Frontal cortex (tissue), 4 donors: ENCODE data around the gene SLFN14. TPM values are rescaled to one million over a fixed set of nuclear protein-coding genes. Genes with fewer than 3 reads are reported as not detected.
"Not testable (repeated sequence)": the region's sequence is repeated elsewhere in the genome, so short reads cannot be mapped to it uniquely, and the experiment has no call there.

ENCODE experiments used
- DNase-seq, 2 donors: peaks; one replicate each; pipeline ENCODE4 v3.0.0; 2012; ENCODE audit warnings: low spot score in 2 of 2
- FAIRE-seq: peaks from 2 replicates; lab custom pipeline; 2012; peaks lifted over from hg19 to GRCh38; lab: Jason Lieb, UNC
- total RNA-seq: library from RNA; depleted of rRNA; stranded (reverse); fragments of >200 nt; gene quantifications from one replicate; pipeline ENCODE4 v1.2.3, GENCODE V29; 2014
- donor health status: control.
- donor health status: control.
- donor health status: control.

The SLFN14 gene
- total RNA-seq, 1 donor from 2014 or later, result 0.41 TPM

- FAIRE-seq, DNase-seq: not testable (repeated sequence)
Measured at GRCh38 chr17:35563181-35563580, 2.6 kb upstream of the SLFN14 start.

DNA sequence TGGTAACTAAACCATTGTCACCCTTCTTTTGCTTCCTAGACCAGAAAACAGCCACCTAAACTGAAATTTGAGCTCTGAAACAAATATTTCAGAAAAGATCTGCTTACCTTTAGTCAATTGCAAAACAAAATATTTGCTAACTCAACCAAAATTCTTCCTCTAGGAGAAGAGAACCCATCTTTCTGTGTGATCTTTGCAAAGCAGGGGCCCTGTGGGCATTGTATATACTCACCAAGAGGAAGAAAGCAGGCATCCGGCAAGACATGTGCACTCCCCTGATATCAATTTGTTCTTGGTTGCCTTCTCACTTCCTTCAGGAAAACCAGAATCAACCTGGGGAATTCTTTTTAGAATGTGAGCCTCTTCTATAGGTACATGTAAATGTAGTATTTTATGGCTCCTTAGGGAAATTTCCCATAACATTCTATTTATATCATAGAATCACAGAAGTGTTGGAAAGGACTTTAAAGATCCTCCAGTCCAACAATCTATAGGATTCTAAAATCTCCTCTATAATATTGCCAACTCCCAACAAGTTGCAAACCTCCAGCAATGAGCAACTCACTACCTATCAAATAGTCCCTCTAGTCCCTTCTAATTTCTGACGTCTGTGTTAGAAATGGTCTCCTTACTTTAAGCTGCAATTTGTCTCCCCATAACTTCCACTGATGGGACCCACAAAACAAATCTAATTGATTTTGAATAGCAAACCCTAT, 966 bp downstream of the SLFN14 start:
- DNase-seq, result no peak
- no peak for FAIRE-seq

DNA sequence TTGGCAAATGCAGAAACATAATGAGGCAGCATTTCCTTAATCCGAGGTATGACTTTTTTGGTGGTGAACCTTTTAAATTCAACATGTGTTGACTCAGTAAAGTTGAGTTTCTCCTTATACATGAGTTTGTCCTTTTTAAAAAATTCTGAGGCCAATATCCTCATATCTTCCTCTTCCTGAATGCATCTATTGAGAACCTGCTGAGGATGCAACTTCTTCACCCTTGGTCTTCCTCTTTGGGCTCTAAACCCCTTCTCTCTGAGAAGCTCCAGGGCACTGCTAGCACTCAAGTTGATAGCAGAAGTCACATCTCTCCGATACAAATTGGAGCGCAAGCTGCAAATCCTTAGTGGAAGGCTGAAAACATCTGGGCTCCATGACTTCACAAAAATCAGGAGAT, 3.3 kb downstream of the SLFN14 start:
- DNase-seq, result no peak
- FAIRE-seq, result no peak

GRCh38 chr17:35555691-35556090, 4.9 kb downstream of the SLFN14 start:
- FAIRE-seq (no peak), DNase-seq (no peak)

GRCh38 chr17:35554668-35555067, 6.0 kb downstream of the SLFN14 start:
- DNase-seq, result no peak
- no peak for FAIRE-seq

DNA sequence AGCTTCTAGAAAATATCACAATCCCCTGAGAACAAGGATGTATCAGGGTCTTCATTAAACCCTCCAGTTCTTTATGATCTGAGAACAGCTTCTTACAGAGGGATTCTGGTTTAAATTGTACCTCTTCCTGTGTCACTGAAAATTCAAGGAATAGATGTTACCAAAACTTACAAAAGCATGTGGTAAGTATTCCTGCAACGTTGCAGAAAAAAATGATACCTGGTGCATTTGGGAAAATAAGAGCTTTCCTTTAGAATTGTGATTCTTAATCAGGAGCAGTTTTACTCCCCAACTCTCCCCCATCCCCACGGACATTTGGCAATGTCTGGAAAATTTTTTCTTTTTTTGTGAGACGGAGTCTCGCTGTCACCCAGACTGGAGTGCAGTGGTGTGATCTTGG, 7.3 kb downstream of the SLFN14 start:
- no peak for FAIRE-seq

DNA sequence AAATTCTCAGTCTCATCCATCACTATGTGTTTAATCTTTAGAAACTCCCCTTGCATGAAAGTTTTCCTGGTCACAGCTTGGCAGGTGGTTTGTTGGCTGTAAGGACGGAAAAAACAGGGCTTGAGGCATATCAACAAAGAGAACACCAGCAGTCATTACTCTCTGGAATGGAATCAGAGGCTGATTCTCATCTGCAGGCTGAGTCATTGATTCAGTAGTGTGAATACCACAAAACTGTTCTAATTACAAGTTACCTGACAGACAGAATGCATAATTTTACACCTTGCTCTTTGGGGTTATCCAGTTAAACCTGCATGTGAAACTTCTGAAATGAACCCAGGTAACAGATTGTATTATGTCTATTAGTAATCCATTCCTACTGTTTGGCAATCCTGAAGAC, 11.6 kb downstream of the SLFN14 start:
- FAIRE-seq, result no peak
- DNase-seq, result no peak

More for the DNA sequence above, 7.3 kb downstream of the SLFN14 start:
- no peak for DNase-seq

DNA sequence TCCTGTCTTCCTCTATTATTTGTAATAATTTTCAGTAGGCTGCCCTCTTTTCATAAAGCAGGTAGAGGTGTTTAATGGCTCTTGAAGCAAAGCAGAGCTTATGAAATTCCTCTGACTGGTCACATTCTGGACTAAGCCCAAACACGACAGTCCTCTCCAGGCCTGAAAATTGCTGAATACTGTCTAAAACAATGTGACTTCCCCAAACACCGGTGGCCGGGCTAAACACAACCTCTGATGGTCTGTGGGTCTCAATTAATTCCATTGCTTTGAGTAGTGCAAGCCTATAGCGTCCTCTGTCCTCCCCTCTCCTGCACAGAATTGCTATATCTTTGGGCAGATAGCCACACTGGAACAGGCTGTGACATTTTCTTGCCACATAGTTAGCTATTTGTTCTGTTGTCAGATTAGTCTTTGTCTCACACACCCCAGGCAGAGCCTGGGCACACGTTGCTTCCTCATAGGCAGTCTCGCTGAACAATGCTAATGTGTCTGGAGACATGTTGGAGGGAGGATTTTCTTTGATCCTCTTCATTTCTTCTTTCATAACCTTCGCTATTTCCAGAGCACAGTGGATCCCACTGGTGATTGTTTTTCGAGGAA, 12.3 kb downstream of the SLFN14 start:
- FAIRE-seq, result no peak
- no peak for DNase-seq

GRCh38 chr17:35546487-35546886, 14.1 kb downstream of the SLFN14 start:
- DNase-seq (no peak), FAIRE-seq (no peak)

GRCh38 chr17:35545150-35545549, 15.5 kb downstream of the SLFN14 start:
- FAIRE-seq (no peak), DNase-seq (no peak)

GRCh38 chr17:35543856-35544255, 16.8 kb downstream of the SLFN14 start:
- no peak for FAIRE-seq
- no peak for DNase-seq

DNA sequence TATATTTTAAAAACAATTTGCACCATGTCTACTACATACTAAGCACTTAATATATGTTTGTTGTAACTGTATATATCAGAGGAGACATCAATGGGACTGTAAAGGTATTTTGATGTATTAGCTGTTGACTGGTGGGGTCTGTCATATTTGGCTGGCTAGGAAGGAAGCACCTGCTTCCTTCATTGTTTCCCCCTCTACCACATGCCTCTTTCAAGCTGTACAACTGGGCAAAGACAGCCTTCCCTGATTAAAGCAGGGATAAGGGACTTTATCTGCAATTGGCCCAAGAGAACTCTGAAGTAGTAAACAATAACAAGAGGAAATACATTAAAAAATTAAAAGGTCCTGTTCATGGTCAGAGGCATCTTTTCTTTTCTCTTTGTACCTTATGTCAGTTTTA, 17.6 kb downstream of the SLFN14 start:
- FAIRE-seq, result no peak
- no peak for DNase-seq

- FAIRE-seq (no peak), DNase-seq (no peak)
Measured at GRCh38 chr17:35541434-35541833, 19.2 kb downstream of the SLFN14 start.

DNA sequence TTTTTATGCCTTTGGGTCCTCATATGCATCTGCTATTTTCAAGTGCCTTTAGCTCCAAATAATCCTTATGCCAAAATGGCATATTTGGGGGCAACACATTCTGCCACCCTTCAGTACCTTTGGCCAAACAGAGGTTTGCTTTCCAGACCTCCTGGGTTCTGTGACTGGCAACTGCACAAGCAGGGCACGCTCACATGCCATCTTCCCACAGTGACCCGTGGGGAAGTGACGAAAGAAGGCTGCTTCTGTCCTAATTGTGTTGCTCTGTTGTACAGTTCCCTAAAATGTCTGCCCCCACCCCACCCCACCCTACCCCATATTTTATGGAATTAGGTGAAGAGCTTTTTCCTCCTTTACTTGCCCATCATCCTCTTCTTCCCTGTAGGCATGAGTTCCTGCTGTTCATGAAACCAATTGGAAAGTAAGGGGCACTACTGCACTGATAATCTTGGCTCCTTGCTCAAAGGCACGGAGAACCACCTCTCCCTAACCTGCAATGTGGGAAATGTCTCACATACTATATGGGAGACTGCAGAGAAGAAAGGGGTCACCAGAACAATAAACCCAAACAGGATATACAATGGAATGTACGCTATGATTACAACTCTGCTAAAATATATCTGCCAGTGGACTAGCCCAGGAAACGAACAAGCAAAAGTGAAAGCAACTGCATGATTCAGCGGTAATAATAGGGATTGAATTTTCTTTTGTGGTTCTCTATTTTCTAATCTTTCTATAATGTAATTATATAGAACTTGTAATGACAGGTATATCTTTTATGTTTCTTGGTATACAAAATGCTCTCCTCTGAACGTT, 19.8 kb downstream of the SLFN14 start:
- no peak for FAIRE-seq

GRCh38 chr17:35539659-35540026, 21.0 kb downstream of the SLFN14 start:
- DNase-seq (no peak), FAIRE-seq (no peak)

More for the DNA sequence above, 19.8 kb downstream of the SLFN14 start:
- no peak for DNase-seq

GRCh38 chr17:35537601-35538141, 22.9 kb downstream of the SLFN14 start, which contains the start of gene SLFN12L:
TSS of gene SLFN12L (minus strand) at chr17:35537678. CDS start at chr17:35522364, 15,314 bp downstream.
- DNase-seq, result no peak

DNA sequence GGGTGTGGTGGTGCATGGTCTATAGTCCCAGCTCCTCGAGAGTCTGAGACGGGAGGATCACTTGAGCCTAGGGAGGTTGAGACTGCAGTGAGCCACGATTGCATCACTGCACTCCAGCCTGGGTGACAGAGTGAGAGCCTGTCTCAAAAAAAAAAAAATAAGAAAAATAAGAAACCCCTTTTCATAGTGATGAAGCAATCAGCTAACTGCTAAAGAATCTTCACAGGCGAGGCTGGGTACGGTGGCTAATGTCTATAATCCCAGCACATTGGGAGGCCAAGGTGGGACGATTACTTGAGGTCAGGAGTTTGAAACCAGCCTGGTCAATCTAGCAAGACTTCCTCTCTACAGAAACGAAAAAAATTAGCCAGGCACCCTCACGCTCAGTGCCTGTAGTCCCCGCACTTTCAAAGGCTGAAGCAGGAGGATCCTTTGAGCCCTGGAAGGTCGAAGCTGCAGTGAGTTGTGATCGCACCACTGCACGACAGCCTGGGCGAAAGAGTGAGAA, 23.9 kb downstream of the SLFN14 start:
- no peak for DNase-seq
- no peak for FAIRE-seq

More at GRCh38 chr17:35537601-35538141, 22.9 kb downstream of the SLFN14 start, which contains the start of gene SLFN12L:
- no peak for FAIRE-seq

GRCh38 chr17:35535406-35535805, 25.2 kb downstream of the SLFN14 start:
- not testable (repeated sequence) for DNase-seq, FAIRE-seq

DNA sequence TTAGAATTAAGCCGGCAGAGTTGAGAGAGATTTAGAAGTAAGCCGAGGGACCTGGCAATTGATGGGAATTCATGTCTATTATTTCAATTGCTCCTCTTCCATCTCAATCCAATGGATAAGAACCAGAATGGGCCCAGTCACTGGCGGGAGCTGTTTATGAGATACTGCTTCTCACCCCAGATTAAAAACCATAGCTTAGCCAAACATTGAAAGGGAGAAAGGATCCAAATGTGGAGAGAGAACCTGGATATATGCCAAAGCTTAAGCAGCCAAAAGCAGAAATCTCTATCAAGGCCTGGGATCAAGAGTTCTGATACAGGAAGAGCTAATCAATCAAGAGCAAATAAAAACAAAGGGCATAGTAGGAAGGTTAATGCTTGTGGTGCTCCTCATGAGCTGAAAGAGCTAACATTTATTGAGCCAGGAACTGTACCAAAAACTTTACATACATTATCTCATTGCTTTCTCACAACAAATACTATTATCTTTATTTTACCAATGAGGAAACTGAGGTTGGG, 26.0 kb downstream of the SLFN14 start:
- FAIRE-seq (no peak), DNase-seq (no peak)

DNA sequence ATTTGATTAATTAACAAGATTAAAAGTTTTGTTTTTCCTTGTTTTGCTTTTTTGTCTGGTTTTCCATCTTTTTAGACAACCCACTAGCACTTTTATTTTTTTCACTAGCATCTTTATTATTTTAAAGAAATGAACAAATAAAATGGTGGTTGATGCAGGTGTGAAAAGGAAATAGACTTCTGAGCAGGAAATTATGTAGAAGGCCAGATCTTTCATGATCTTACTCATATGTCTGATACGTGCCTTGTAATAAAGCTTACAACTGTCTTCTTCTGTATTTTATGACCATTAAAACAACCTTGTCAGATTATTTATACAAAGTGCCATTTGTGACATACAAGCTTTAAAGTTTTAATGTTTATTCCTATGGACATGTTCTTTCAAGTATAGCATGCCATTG, 29.5 kb downstream of the SLFN14 start:
- DNase-seq, result no peak
- no peak for FAIRE-seq
